ENCODE results near the gene MYOZ2. TPM values are rescaled to one million over a fixed set of nuclear protein-coding genes. Genes with fewer than 3 reads are reported as not detected.

MYOZ2 gene
- total and polyA plus RNA-seq, 2 of the 13 experiments (the other 11 are each of a cell fraction or from before 2014, with no cell fraction given), result 0.03 TPM; not detected in 1

- TF ChIP-seq TFDP2 (CRISPR knock-in tag; IDR thresholded peaks at IDR 0.05), result peak; percentile 90
- 0 out of 2 replicates have a peak, but pooled peaks have one; percentile 71 for TF ChIP-seq AKAP8 (CRISPR knock-in tag; IDR thresholded peaks at IDR 0.05)
- TF ChIP-seq ZNF34 (CRISPR knock-in tag; IDR thresholded peaks at IDR 0.05; ENCODE audit: borderline replicate concordance), result peak; percentile 78; the same call in 1 of the 2 replicates
- no peak for TF ChIP-seq JARID2 (CRISPR knock-in tag; IDR thresholded peaks at IDR 0.05; ENCODE audit: insufficient replicate concordance)
- no peak for TF ChIP-seq JUNB (CRISPR knock-in tag; IDR thresholded peaks at IDR 0.05; ENCODE audit: borderline replicate concordance)
- TF ChIP-seq ZFP37 (CRISPR knock-in tag; IDR thresholded peaks at IDR 0.05; ENCODE audit: borderline replicate concordance), result no peak; the same call in 1 of the 2 replicates
- TF ChIP-seq CENPX (CRISPR knock-in tag; IDR thresholded peaks at IDR 0.05), result no peak
- no peak; the same call in 1 of the 2 replicates for TF ChIP-seq ZBTB2 (CRISPR knock-in tag; IDR thresholded peaks at IDR 0.05; ENCODE audit: low read depth)
- 0 out of 2 replicates have a peak, but pooled peaks have one; percentile 35 for TF ChIP-seq ZNF281 (CRISPR knock-in tag; IDR thresholded peaks at IDR 0.05; ENCODE audit: borderline replicate concordance)
- no peak for TF ChIP-seq SCMH1 (CRISPR knock-in tag; IDR thresholded peaks at IDR 0.05; ENCODE audit: borderline replicate concordance)
- no peak; the same call in 1 of the 2 replicates for TF ChIP-seq ZNF703 (CRISPR knock-in tag; IDR thresholded peaks at IDR 0.05; ENCODE audit: borderline replicate concordance)
- TF ChIP-seq, protein P1, sequence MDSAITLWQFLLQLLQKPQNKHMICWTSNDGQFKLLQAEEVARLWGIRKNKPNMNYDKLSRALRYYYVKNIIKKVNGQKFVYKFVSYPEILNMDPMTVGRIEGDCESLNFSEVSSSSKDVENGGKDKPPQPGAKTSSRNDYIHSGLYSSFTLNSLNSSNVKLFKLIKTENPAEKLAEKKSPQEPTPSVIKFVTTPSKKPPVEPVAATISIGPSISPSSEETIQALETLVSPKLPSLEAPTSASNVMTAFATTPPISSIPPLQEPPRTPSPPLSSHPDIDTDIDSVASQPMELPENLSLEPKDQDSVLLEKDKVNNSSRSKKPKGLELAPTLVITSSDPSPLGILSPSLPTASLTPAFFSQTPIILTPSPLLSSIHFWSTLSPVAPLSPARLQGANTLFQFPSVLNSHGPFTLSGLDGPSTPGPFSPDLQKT (CRISPR knock-in tag; IDR thresholded peaks at IDR 0.05; ENCODE audit: borderline replicate concordance), result no peak
- TF ChIP-seq EZH2 (conservative IDR thresholded peaks at IDR 0.05; ENCODE audit: low read depth, low read length), result no peak
- TF ChIP-seq ATRX (CRISPR knock-in tag; IDR thresholded peaks at IDR 0.05; ENCODE audit: borderline replicate concordance), result no peak
- no peak for TF ChIP-seq SNAPC2 (CRISPR knock-in tag; IDR thresholded peaks at IDR 0.05)
- 0 out of 2 replicates have a peak, but pooled peaks have one; percentile 40 for TF ChIP-seq ZNF552 (CRISPR knock-in tag; IDR thresholded peaks at IDR 0.05; ENCODE audit: borderline replicate concordance)
- TF ChIP-seq ZNF30 (CRISPR knock-in tag; IDR thresholded peaks at IDR 0.05), result no peak
- TF ChIP-seq ZNF644 (CRISPR knock-in tag; IDR thresholded peaks at IDR 0.05; ENCODE audit: low read depth), result peak; percentile 63
- peak; percentile 80 for TF ChIP-seq ZSCAN22 (CRISPR knock-in tag; IDR thresholded peaks at IDR 0.05)
- TF ChIP-seq ZNF75D (CRISPR knock-in tag; IDR thresholded peaks at IDR 0.05; ENCODE audit: borderline replicate concordance), result no peak
- TF ChIP-seq RFXANK (CRISPR knock-in tag; IDR thresholded peaks at IDR 0.05), result no peak
- 0 out of 2 replicates have a peak, but pooled peaks have one; percentile 8 for TF ChIP-seq ZNF414 (CRISPR knock-in tag; IDR thresholded peaks at IDR 0.05)
These were observed 76.8 kb downstream of the MYOZ2 start, which contains the start of gene USP53 (continued) for GRCh38 chr4:119212234-119212963.

Data from HepG2 (cell line).